Skin epidermis (tissue), 12 donors: Measurements from ENCODE around the gene ENKD1.

Experiments
- H3K27ac ChIP-seq, 21 experiments: fragments of 200-600 bp; sonication (generic) in 11 of 21; one replicate each; pipeline ENCODE4 v1.5.0; 2020; ENCODE audit warnings: mild to moderate bottlenecking in 3 of 21, inconsistent platforms in 2 of 21, moderate library complexity in 2 of 21
- H3K4me3 ChIP-seq, 7 experiments: fragments of 200-600 bp; sonication (generic) in 2 of 7; one replicate each; pipeline ENCODE4 v1.5.0; 2020; ENCODE audit warnings: inconsistent platforms in 2 of 7, mild to moderate bottlenecking in 2 of 7, moderate library complexity in 1 of 7

ENKD1 gene

GRCh38 chr16:67683767-67684166, 17.2 kb upstream of the ENKD1 start:
- peak overlapping the region in 8 of 21 experiments; percentile 17 to 70 (median 50) for H3K27ac ChIP-seq

GRCh38 chr16:67679935-67680897, 13.7 kb upstream of the ENKD1 start:
- H3K4me3 ChIP-seq = no peak overlapping the region
- H3K27ac ChIP-seq = peak overlapping the region in 1 of 21 experiments; percentile 19

More at GRCh38 chr16:67683767-67684166, 17.2 kb upstream of the ENKD1 start:
- H3K4me3 ChIP-seq = no peak overlapping the region

- no peak overlapping the region for H3K4me3 ChIP-seq
- peak overlapping the region in 2 of 21 experiments; percentile 24 to 63 for H3K27ac ChIP-seq
These were observed 11.9 kb upstream of the ENKD1 start for GRCh38 chr16:67678354-67679023.

GRCh38 chr16:67677712-67678111, 11.2 kb upstream of the ENKD1 start:
- Histone ChIP-seq H3K4me3 (no peak overlapping the region), H3K27ac (peak overlapping the region in 6 of 21 experiments; percentile 5 to 63 (median 20))

GRCh38 chr16:67676939-67677338, 10.4 kb upstream of the ENKD1 start:
- peak overlapping the region in 11 of 21 experiments; percentile 0 to 63 (median 37) for H3K27ac ChIP-seq
- H3K4me3 ChIP-seq = no peak overlapping the region

- H3K4me3 ChIP-seq = no peak overlapping the region
- H3K27ac ChIP-seq = peak overlapping the region in 11 of 21 experiments; percentile 0 to 63 (median 37)
These were observed 10.0 kb upstream of the ENKD1 start for GRCh38 chr16:67676516-67676915.

GRCh38 chr16:67675999-67676398, 9.4 kb upstream of the ENKD1 start:
- Histone ChIP-seq H3K4me3 (no peak overlapping the region), H3K27ac (peak overlapping the region in 8 of 21 experiments; percentile 5 to 60 (median 30))

GRCh38 chr16:67675579-67675935, 9.0 kb upstream of the ENKD1 start:
- no peak overlapping the region for H3K4me3 ChIP-seq
- H3K27ac ChIP-seq = peak overlapping the region in 6 of 21 experiments; percentile 6 to 85 (median 69)

GRCh38 chr16:67674851-67675578, 8.5 kb upstream of the ENKD1 start:
- Histone ChIP-seq H3K4me3 (no peak overlapping the region), H3K27ac (peak overlapping the region in 18 of 21 experiments; percentile 49 to 86 (median 80))

- no peak overlapping the region for H3K4me3 ChIP-seq
- H3K27ac ChIP-seq = peak overlapping the region in 20 of 21 experiments; percentile 49 to 86 (median 78)
These were observed 7.4 kb upstream of the ENKD1 start for GRCh38 chr16:67673712-67674580.

GRCh38 chr16:67672739-67673662, 6.5 kb upstream of the ENKD1 start:
- H3K27ac ChIP-seq = peak overlapping the region; percentile 8 to 86 (median 78)
- no peak overlapping the region for H3K4me3 ChIP-seq

GRCh38 chr16:67672306-67672705, 5.8 kb upstream of the ENKD1 start:
- H3K27ac ChIP-seq = peak overlapping the region in 5 of 21 experiments; percentile 20 to 83 (median 35)
- H3K4me3 ChIP-seq = no peak overlapping the region

GRCh38 chr16:67669499-67670101, 3.0 kb upstream of the ENKD1 start:
- Histone ChIP-seq H3K27ac (peak overlapping the region in 1 of 21 experiments; percentile 95), H3K4me3 (no peak overlapping the region)

- H3K27ac ChIP-seq = peak overlapping the region in 10 of 21 experiments; percentile 2 to 95 (median 86)
These were observed 2.1 kb upstream of the ENKD1 start for GRCh38 chr16:67668495-67669157.

GRCh38 chr16:67667817-67668494, 1.4 kb upstream of the ENKD1 start:
- peak overlapping the region in 4 of 7 experiments; percentile 69 to 91 (median 78) for H3K4me3 ChIP-seq
- peak overlapping the region in 20 of 21 experiments; percentile 5 to 95 (median 90) for H3K27ac ChIP-seq

More at GRCh38 chr16:67668495-67669157, 2.1 kb upstream of the ENKD1 start:
- no peak overlapping the region for H3K4me3 ChIP-seq

GRCh38 chr16:67667453-67667816, 885 bp upstream of the ENKD1 start:
- H3K4me3 ChIP-seq = peak overlapping the region; percentile 64 to 91 (median 72)
- H3K27ac ChIP-seq = peak overlapping the region in 20 of 21 experiments; percentile 82 to 95 (median 90)
